K562 (cell line): ENCODE measurements around the gene STIM1. TPM values are rescaled to one million over a fixed set of nuclear protein-coding genes. Genes with fewer than 3 reads are reported as not detected.

Experiments used
- ATAC-seq: fragments of 200-7000 bp; cut with Tn5 transposase; 3 replicates; pipeline ENCODE4 v1.9.1; 2020; ENCODE audit warnings: moderate library complexity
- BruUV-seq: library from RNA; stranded (reverse); fragments of 400-500 nt; replicated peaks from 2 replicates; lab custom pipeline; 2021; lab: Mats Ljungman, UMichigan
- CTCF ChIA-PET: fragments of 300-600 bp; formaldehyde crosslinking; extraction: SDS; loops from one replicate; lab custom pipeline; 2021; ENCODE audit warnings: low intra/inter-chr PET ratio; lab: Yijun Ruan, JAX
- POLR2A ChIA-PET: fragments of 300-600, 350-650 bp; sonication (Branson Sonifier 250); formaldehyde crosslinking; extraction: SDS; loops from one replicate; lab custom pipeline; 2021; ENCODE audit warnings: antibody characterized with exemption, inconsistent platforms; lab: Yijun Ruan, JAX
- DNase-seq, 4 experiments: peaks; one replicate each; pipeline versions ENCODE4 v3.0.0 to v3.0.0-alpha.2; 2011 to 2018; ENCODE audit warnings: low spot score in 3 of 4, mixed read lengths in 3 of 4; ENCODE audit errors: extremely low read depth in 1 of 4
- FAIRE-seq: peaks from 2 replicates; lab custom pipeline; 2011; peaks lifted over from hg19 to GRCh38; lab: Jason Lieb, UNC
- H2AFZ ChIP-seq: 2 replicates; pipeline ENCODE4 v1.6.0; 2011; ENCODE audit warnings: low read depth, low read length, control low read depth, inconsistent platforms
- H3K27ac ChIP-seq: fragments of 200-600 bp; 3 replicates; pipeline ENCODE4 v1.8.0; 2011; ENCODE audit warnings: low read depth, mild to moderate bottlenecking, control low read depth, inconsistent platforms, low read length, moderate library complexity, mixed read lengths; ENCODE audit errors: extremely low read depth
- H3K27me3 ChIP-seq, 2 experiments: fragments of 300-600 bp in 1 of 2; 2 replicates in 1 of 2; 3 replicates in 1 of 2; pipeline versions ENCODE4 v1.6.0 to v1.8.0; 2011; ENCODE audit warnings: inconsistent platforms in 2 of 2, low read length in 2 of 2, mild to moderate bottlenecking in 1 of 2, mixed read lengths in 1 of 2, moderate library complexity in 1 of 2; ENCODE audit not compliant: control insufficient read depth in 2 of 2, insufficient read depth in 2 of 2
- H3K36me3 ChIP-seq: fragments of 300-600 bp; 3 replicates; pipeline ENCODE4 v1.8.0; 2011; ENCODE audit warnings: mild to moderate bottlenecking, low read length, inconsistent platforms; ENCODE audit not compliant: control insufficient read depth, insufficient read depth
- H3K4me1 ChIP-seq, 2 experiments: fragments of 200-600 bp in 1 of 2; replicated peaks in 1 of 2; 2 replicates in 1 of 2; 3 replicates in 1 of 2; pipeline versions ENCODE4 v1.5.1 to v1.8.0; 2011; ENCODE audit warnings: inconsistent platforms in 2 of 2, low read length in 2 of 2, mild to moderate bottlenecking in 1 of 2, mixed read lengths in 1 of 2, moderate library complexity in 1 of 2; ENCODE audit not compliant: control insufficient read depth in 2 of 2, insufficient read depth in 2 of 2
- H3K4me2 ChIP-seq: 2 replicates; pipeline ENCODE4 v1.6.1; 2011; ENCODE audit warnings: low read length, control low read depth, inconsistent platforms, mixed read lengths; ENCODE audit not compliant: insufficient read depth
- H3K4me3 ChIP-seq: fragments of 200-600 bp; sonication (generic), shearing (Covaris generic); 2 replicates; pipeline ENCODE4 v1.5.1; 2016; ENCODE audit warnings: control low read depth, inconsistent platforms
- H3K79me2 ChIP-seq: fragments of 200-600 bp; 3 replicates; pipeline ENCODE4 v1.8.0; 2011; ENCODE audit warnings: low read length, inconsistent platforms; ENCODE audit not compliant: control insufficient read depth, insufficient read depth
- H3K9ac ChIP-seq, 2 experiments: 2 replicates each; pipeline versions ENCODE4 v1.6.0 to v1.6.1; 2011; ENCODE audit warnings: low read depth in 2 of 2, low read length in 2 of 2, control low read depth in 1 of 2, inconsistent platforms in 1 of 2, mild to moderate bottlenecking in 1 of 2, mixed read lengths in 1 of 2; ENCODE audit not compliant: insufficient read depth in 1 of 2
- H3K9me1 ChIP-seq: one replicate; pipeline ENCODE4 v1.6.0; 2011; ENCODE audit warnings: inconsistent platforms, mild to moderate bottlenecking, low read length, moderate library complexity; ENCODE audit not compliant: control insufficient read depth, insufficient read depth
- H3K9me3 ChIP-seq: replicated peaks from 2 replicates; pipeline ENCODE4 v1.5.1; 2011; ENCODE audit warnings: low read depth, low read length, inconsistent platforms; ENCODE audit not compliant: control insufficient read depth, insufficient read depth
- H4K20me1 ChIP-seq: replicated peaks from 2 replicates; pipeline ENCODE4 v1.6.1; 2011; ENCODE audit warnings: low read length, inconsistent platforms, mixed read lengths; ENCODE audit not compliant: control insufficient read depth, insufficient read depth
- ARID1B ChIP-seq: fragments of 450-650 bp; IDR thresholded peaks from 2 replicates; pipeline ENCODE4 v1.6.1; 2016; ENCODE audit warnings: antibody characterized with exemption, mild to moderate bottlenecking, inconsistent platforms
- CBFA2T3 ChIP-seq: fragments of 450-650 bp; IDR thresholded peaks from 2 replicates; pipeline ENCODE4 v1.6.1; 2017
- CCNT2 ChIP-seq: IDR thresholded peaks from 2 replicates; pipeline ENCODE4 v1.6.1; 2011; ENCODE audit warnings: borderline replicate concordance, low read depth, mild to moderate bottlenecking, moderate library complexity, mixed read lengths, low read length; ENCODE audit not compliant: insufficient read length; ENCODE audit errors: extremely low read depth
- DPF2 ChIP-seq: fragments of 450-650 bp; IDR thresholded peaks from 2 replicates; pipeline ENCODE4 v1.6.1; 2016
- FOXA3 ChIP-seq, 2 experiments: fragments of 450-650 bp in 1 of 2; sonication (generic) in 1 of 2; formaldehyde crosslinking; IDR thresholded peaks in 1 of 2; conservative IDR thresholded peaks in 1 of 2; 2 replicates each; pipeline versions ENCODE4 v1.4.0 to v1.8.0; 2020 to 2022; ENCODE audit warnings: mild to moderate bottlenecking in 2 of 2, missing genetic modification reagents in 1 of 2
- MTA2 ChIP-seq: fragments of 450-650 bp; IDR thresholded peaks from 2 replicates; pipeline ENCODE4 v1.6.1; 2016; ENCODE audit warnings: low read depth
- PRMT5 ChIP-seq: sonication (generic); formaldehyde crosslinking; IDR thresholded peaks from 2 replicates; pipeline ENCODE4 v1.5.0; 2020; ENCODE audit warnings: missing genetic modification reagents
- SIX5 ChIP-seq, 2 experiments: IDR thresholded peaks; 2 replicates each; pipeline ENCODE4 v1.6.1; 2011; ENCODE audit warnings: low read length in 2 of 2, borderline replicate concordance in 1 of 2, low read depth in 1 of 2, mild to moderate bottlenecking in 1 of 2, moderate library complexity in 1 of 2; ENCODE audit not compliant: insufficient read depth in 1 of 2
- SMARCE1 ChIP-seq: fragments of 450-650 bp; IDR thresholded peaks from 2 replicates; pipeline ENCODE4 v1.7.1; 2016; ENCODE audit warnings: mild to moderate bottlenecking
- SOX6 ChIP-seq: fragments of 450-650 bp; IDR thresholded peaks from 2 replicates; pipeline ENCODE4 v1.6.1; 2014; ENCODE audit warnings: mild to moderate bottlenecking
- TAL1 ChIP-seq: fragments of 450-650 bp; IDR thresholded peaks from 2 replicates; pipeline ENCODE4 v1.6.1; 2016; ENCODE audit warnings: mild to moderate bottlenecking
- TCF3 ChIP-seq: sonication (generic); formaldehyde crosslinking; IDR thresholded peaks from 2 replicates; pipeline ENCODE4 v1.4.0; 2020; ENCODE audit warnings: mild to moderate bottlenecking, missing genetic modification reagents
- TEAD4 ChIP-seq, 2 experiments: sonication (generic) in 1 of 2; formaldehyde crosslinking in 1 of 2; IDR thresholded peaks; 2 replicates each; pipeline versions ENCODE4 v1.6.1 to v1.8.0; 2012 to 2022; ENCODE audit warnings: borderline replicate concordance in 1 of 2, inconsistent platforms in 1 of 2, low read length in 1 of 2, mild to moderate bottlenecking in 1 of 2, missing genetic modification reagents in 1 of 2
- WGBS: fragments of 100-300 bp; shearing (Covaris generic); methylation state at CpG from one replicate; pipeline ENCODE4 v1.1.6; 2016; ENCODE audit warnings: low coverage, mixed read lengths; ENCODE audit not compliant: insufficient coverage; ENCODE audit errors: missing lambda C conversion rate; 5-methylcytosine and 5-hydroxymethylcytosine counted together
- in situ Hi-C: fragments of 300-500 bp; cut with MboI; formaldehyde crosslinking; loops from 4 replicates; pipeline ENCODE4 v1.15.0; 2018; ENCODE audit warnings: inconsistent platforms, mixed read lengths
- intact Hi-C: fragments of 100-400 bp; cut with micrococcal nuclease; formaldehyde crosslinking; loops from 2 replicates; pipeline ENCODE4 v1.14.2; 2022
- polyA plus RNA-seq, 8 experiments: library from polyadenylated mRNA; depleted of rRNA in 4 of 8; stranded (reverse) in 5 of 8; unstranded in 3 of 8; fragments of >200 nt; fragmentation: Nextera tagmentation in 2 of 8; fragmentation: Illumina TruSeq in 1 of 8; extraction: Ambion mirVana in 2 of 8; extraction: Trizol in 1 of 8; gene quantifications; 2 replicates each; pipeline versions ENCODE4 v1.2.1 to v1.2.3, GENCODE V29; 2011 to 2014; ENCODE audit warnings: inconsistent platforms in 1 of 8, missing spikeins in 1 of 8
- total RNA-seq, 7 experiments: library from RNA; depleted of rRNA in 6 of 7; stranded (reverse); fragments of >200 nt in 6 of 7; fragmentation: Illumina TruSeq in 2 of 7; extraction: Trizol in 2 of 7; gene quantifications; 2 replicates each; pipeline versions ENCODE4 v1.2.1 to v1.2.3, GENCODE V29; 2011 to 2021; ENCODE audit warnings: low replicate concordance in 1 of 7
- TF ChIP-seq, protein P1 (sequence below), 2 experiments: fragments of 150-350 bp in 1 of 2; IDR thresholded peaks; 2 replicates each; pipeline ENCODE4 v1.6.1; 2012 to 2016; ENCODE audit warnings: low read depth in 2 of 2, low read length in 2 of 2, mild to moderate bottlenecking in 1 of 2, moderate library complexity in 1 of 2
- TF ChIP-seq, protein P2 (sequence below): sonication (generic); formaldehyde crosslinking; IDR thresholded peaks from 2 replicates; pipeline ENCODE4 v1.8.0; 2023; ENCODE audit warnings: mild to moderate bottlenecking, missing genetic modification reagents

The STIM1 gene
- total and polyA plus RNA-seq, 9 of the 15 experiments (the other 6 are each of a cell fraction or from before 2014, with no cell fraction given) = 7.7 to 50.5 (median 22.5) TPM

DNA sequence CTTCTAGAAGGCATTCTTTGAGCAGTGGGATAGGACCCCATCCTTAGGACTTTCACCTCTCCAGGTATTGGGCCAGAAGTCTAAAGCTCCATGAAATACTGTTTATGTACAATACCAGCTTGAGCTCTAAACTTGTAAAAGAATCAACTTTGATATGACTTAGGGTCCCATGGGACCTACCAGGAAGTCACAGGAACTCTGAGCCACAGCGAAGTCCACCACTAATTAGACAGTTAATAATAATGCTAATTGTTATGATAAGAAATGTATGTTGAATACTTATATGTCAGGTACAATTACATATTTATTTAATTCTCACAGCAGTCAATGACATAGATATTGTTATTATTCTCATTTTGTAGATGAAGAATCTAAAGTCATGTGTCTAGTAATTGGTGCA is 35.3 kb downstream of the STIM1 start (continued):
- TF ChIP-seq, protein P1, sequence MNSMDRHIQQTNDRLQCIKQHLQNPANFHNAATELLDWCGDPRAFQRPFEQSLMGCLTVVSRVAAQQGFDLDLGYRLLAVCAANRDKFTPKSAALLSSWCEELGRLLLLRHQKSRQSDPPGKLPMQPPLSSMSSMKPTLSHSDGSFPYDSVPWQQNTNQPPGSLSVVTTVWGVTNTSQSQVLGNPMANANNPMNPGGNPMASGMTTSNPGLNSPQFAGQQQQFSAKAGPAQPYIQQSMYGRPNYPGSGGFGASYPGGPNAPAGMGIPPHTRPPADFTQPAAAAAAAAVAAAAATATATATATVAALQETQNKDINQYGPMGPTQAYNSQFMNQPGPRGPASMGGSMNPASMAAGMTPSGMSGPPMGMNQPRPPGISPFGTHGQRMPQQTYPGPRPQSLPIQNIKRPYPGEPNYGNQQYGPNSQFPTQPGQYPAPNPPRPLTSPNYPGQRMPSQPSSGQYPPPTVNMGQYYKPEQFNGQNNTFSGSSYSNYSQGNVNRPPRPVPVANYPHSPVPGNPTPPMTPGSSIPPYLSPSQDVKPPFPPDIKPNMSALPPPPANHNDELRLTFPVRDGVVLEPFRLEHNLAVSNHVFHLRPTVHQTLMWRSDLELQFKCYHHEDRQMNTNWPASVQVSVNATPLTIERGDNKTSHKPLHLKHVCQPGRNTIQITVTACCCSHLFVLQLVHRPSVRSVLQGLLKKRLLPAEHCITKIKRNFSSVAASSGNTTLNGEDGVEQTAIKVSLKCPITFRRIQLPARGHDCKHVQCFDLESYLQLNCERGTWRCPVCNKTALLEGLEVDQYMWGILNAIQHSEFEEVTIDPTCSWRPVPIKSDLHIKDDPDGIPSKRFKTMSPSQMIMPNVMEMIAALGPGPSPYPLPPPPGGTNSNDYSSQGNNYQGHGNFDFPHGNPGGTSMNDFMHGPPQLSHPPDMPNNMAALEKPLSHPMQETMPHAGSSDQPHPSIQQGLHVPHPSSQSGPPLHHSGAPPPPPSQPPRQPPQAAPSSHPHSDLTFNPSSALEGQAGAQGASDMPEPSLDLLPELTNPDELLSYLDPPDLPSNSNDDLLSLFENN (IDR thresholded peaks at IDR 0.05; ENCODE audit: low read depth in 2 of 2, low read length in 2 of 2) = no peak

DNA sequence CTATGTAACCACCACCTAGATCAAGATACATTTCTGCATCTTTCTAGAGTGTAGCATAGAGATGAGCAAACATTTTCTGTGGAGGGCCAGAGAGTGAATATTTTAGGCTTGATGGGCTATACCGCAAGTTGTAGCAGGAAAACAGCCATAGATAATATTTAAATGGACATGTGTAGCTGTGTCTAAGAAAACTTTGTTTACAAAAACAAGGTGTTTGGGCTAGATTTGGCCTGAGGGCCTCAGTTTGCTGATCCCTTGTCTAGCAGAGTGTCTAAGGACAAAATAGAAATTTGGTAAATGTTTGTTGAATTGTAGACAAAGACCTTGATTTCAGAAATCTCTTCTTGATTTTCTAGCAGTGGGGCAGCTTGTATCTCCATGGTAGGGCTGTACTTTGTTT is 36.3 kb downstream of the STIM1 start:
- no peak overlapping the region for H3K4me2 ChIP-seq
- 0% methylated on average over 1 of the region's 1 CpG for WGBS
- H3K79me2 ChIP-seq = peaks cover 73% of the 10 kb centered on the region
- TF ChIP-seq FOXA3 (CRISPR knock-in tag; conservative IDR thresholded peaks at IDR 0.05 in 1 of 2, IDR thresholded peaks at IDR 0.05 in 1 of 2) (peak; percentile 65 to 90), CBFA2T3 (0 out of 2 replicates have a peak, but pooled peaks have one; percentile 8), TEAD4 (IDR thresholded peaks at IDR 0.05; ENCODE audit: low read length) (0 out of 2 replicates have a peak, but pooled peaks have one; percentile 24), TEAD4 (CRISPR knock-in tag; IDR thresholded peaks at IDR 0.05; ENCODE audit: borderline replicate concordance) (no peak), SIX5 (IDR thresholded peaks at IDR 0.05; ENCODE audit: borderline replicate concordance in 1 of 2, insufficient read depth in 1 of 2, low read depth in 1 of 2, low read length in 2 of 2) (no peak), SMARCE1 (0 out of 2 replicates have a peak, but pooled peaks have one; percentile 13), TCF3 (peak; percentile 59), DPF2 (0 out of 2 replicates have a peak, but pooled peaks have one; percentile 27), TAL1 (peak; percentile 57), MTA2 (peak; percentile 12; the same call in 1 of the 2 replicates), SOX6 (0 out of 2 replicates have a peak, but pooled peaks have one; percentile 23), ARID1B (peak; percentile 54; the same call in 1 of the 2 replicates), CCNT2 (no peak), PRMT5 (no peak)
- TF ChIP-seq, protein P2, sequence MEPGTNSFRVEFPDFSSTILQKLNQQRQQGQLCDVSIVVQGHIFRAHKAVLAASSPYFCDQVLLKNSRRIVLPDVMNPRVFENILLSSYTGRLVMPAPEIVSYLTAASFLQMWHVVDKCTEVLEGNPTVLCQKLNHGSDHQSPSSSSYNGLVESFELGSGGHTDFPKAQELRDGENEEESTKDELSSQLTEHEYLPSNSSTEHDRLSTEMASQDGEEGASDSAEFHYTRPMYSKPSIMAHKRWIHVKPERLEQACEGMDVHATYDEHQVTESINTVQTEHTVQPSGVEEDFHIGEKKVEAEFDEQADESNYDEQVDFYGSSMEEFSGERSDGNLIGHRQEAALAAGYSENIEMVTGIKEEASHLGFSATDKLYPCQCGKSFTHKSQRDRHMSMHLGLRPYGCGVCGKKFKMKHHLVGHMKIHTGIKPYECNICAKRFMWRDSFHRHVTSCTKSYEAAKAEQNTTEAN (CRISPR knock-in tag) = no peak

More for the DNA sequence above, 36.3 kb downstream of the STIM1 start:
- in situ Hi-C loops = no loop called here
- DNase-seq (no peak), FAIRE-seq (no peak), ATAC-seq (peak; percentile 15; the same call in 1 of the 3 replicates)
- Histone ChIP-seq H3K27ac (no peak overlapping the region), H4K20me1 (peaks cover 6% of the 10 kb centered on the region; the same call in 1 of the 2 replicates), H3K4me1 (peaks cover 19 to 38% of the 10 kb centered on the region in 2 experiments), H3K9ac (no peak overlapping the region), H3K9me3 (no peaks in the 10 kb centered on the region), H3K36me3 (no peaks in the 10 kb centered on the region), H3K4me3 (no peak overlapping the region), H3K27me3 (no peaks in the 10 kb centered on the region), H3K9me1 (no peaks in the 10 kb centered on the region), H2AFZ (no peak overlapping the region)
- ChIA-PET CTCF (no interaction called here), POLR2A (interaction anchor here (0.6 to 0.9 kb wide), 3 partner anchors 9 to 258 kb away, joined by 3 read pairs; no protein-coding TSS in a partner anchor)
- intact Hi-C loops = loop anchor here (5.0 kb wide), 1 partner anchor 34 kb away; the partner anchor contains the start of gene STIM1
- BruUV-seq = no TSS peak
